ENCODE data around the gene COL15A1.

COL15A1 gene

DNA sequence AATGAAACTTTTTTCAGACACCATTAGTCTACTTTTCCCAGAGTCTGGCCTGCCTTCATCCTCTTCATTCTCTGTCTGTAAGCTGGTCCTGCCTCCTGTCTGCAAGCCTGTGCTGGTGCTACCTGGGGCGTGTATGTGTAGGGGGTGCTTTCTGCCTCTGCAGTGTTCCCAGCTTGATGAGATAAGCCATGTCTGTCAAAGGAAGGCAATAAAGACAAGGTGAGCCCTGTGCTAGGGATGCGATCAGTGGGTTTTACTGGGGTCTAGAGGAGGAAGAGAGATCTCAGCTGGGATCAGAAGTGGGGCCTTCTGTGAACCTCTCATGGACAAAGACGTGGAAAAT is 83.2 kb downstream of the COL15A1 start:
- in situ Hi-C loops (cut with MboI; ENCODE audit: low sequenced_read_pairs, unreplicated experiment): no loop called here
- no peak for DNase-seq (ENCODE audit: low spot score)

DNA sequence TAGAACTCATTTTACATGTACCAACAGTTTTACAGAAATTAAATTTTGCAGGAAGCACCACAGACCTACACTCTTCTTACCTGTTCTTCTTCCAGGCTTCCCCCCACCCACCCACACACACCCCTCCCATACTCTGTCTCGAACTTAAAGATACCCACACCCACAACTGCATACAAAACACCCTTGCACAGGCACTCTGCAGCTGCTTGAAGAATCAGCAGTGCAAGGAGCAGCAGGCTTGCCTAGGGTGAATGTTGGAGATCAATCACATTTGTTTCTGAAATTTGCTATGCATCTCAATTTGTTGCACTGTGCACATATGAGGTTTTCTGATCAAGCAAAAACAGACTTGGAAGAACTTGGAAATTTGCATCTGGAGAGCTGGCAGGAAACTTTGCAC is 83.7 kb downstream of the COL15A1 start:
- TF ChIP-seq, protein P1, sequence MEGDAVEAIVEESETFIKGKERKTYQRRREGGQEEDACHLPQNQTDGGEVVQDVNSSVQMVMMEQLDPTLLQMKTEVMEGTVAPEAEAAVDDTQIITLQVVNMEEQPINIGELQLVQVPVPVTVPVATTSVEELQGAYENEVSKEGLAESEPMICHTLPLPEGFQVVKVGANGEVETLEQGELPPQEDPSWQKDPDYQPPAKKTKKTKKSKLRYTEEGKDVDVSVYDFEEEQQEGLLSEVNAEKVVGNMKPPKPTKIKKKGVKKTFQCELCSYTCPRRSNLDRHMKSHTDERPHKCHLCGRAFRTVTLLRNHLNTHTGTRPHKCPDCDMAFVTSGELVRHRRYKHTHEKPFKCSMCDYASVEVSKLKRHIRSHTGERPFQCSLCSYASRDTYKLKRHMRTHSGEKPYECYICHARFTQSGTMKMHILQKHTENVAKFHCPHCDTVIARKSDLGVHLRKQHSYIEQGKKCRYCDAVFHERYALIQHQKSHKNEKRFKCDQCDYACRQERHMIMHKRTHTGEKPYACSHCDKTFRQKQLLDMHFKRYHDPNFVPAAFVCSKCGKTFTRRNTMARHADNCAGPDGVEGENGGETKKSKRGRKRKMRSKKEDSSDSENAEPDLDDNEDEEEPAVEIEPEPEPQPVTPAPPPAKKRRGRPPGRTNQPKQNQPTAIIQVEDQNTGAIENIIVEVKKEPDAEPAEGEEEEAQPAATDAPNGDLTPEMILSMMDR (IDR thresholded peaks at IDR 0.05; ENCODE audit: borderline replicate concordance, control extremely low read depth, extremely low read depth, insufficient read depth, missing control alignments): no peak
- in situ Hi-C loops (cut with MboI; ENCODE audit: low sequenced_read_pairs, unreplicated experiment): no loop called here
- DNase-seq (ENCODE audit: low spot score): no peak

More for the DNA sequence above, 83.2 kb downstream of the COL15A1 start:
- TF ChIP-seq, protein P1 (IDR thresholded peaks at IDR 0.05; ENCODE audit: borderline replicate concordance, control extremely low read depth, extremely low read depth, insufficient read depth, missing control alignments): no peak

DNA sequence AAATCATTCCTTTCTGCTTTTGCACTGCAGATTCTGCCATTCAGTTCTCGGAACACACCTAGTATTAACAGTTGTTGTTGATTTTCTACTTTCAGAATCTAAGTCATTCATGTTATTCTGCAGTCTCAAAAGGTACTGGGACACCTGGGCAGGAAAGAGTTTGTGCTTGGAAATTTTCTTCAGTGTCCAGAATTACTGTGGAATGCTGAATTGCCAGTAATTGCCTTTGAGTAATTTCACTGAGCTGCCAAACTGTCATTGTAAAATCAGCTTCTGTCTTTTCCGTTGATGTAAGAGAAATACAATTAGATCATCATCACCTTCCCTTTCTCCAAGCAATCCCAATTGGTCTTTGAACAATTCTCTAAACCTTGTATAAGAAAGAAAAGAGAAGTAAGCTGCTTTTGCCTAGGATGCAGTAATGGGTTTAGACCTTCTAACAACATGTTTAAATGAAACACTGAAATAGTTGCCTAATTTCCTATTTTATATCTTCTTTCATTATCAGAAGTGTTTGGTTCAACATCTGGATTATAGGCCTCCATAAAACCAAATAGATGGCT is 85.5 kb downstream of the COL15A1 start:
- TF ChIP-seq, protein P1 (IDR thresholded peaks at IDR 0.05; ENCODE audit: borderline replicate concordance, control extremely low read depth, extremely low read depth, insufficient read depth, missing control alignments): no peak
- DNase-seq (ENCODE audit: low spot score): no peak
- in situ Hi-C loops (cut with MboI; ENCODE audit: low sequenced_read_pairs, unreplicated experiment): no loop called here

DNA sequence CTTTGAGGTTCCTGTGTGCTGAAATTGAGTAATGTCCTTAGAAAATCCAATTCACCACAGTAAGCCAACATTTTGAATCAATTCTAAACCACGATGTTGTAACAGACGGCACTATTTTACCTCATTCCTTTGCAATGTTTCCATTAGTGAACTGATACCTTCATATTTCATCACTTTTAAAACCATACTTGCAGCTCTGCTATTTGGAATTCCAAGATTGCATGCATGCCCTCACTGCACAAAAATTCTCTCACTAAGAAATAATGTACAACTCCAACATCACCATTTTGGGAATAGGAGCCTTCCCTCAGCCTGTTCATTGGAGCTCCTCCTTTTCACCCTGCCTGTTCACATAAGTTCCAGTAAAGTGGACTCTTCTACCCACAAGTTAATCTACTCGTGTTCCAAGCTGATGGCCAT is 86.4 kb downstream of the COL15A1 start:
- in situ Hi-C loops (cut with MboI; ENCODE audit: low sequenced_read_pairs, unreplicated experiment): no loop called here
- TF ChIP-seq, protein P1 (IDR thresholded peaks at IDR 0.05; ENCODE audit: borderline replicate concordance, control extremely low read depth, extremely low read depth, insufficient read depth, missing control alignments): no peak
- no peak for DNase-seq (ENCODE audit: low spot score)

DNA sequence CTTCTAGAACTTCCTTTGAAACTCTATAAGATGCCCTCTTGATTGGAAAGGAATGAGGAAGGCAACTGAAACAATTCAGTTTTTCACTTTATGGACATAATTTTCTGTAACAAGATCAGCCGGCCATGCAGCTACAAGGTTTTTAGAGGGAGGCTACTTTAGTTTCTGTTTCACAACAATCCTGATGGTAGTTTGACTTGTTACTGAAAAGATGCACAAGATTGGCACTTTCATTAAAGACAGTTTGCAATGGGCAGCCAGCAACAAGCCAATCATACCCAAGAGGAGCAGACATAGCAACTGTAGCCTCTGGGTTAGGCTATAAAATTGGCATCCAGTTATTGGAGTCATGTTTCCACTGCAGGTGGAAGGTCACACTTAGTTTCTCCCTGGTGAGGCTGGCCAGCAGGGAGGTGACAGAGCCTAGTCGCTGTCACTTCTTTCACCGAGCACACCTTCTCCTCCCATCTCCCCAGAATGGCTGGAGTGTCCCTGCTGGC is 87.0 kb downstream of the COL15A1 start:
- in situ Hi-C loops (cut with MboI; ENCODE audit: low sequenced_read_pairs, unreplicated experiment): no loop called here
- no peak for DNase-seq (ENCODE audit: low spot score)
- TF ChIP-seq, protein P1 (IDR thresholded peaks at IDR 0.05; ENCODE audit: borderline replicate concordance, control extremely low read depth, extremely low read depth, insufficient read depth, missing control alignments): no peak

DNA sequence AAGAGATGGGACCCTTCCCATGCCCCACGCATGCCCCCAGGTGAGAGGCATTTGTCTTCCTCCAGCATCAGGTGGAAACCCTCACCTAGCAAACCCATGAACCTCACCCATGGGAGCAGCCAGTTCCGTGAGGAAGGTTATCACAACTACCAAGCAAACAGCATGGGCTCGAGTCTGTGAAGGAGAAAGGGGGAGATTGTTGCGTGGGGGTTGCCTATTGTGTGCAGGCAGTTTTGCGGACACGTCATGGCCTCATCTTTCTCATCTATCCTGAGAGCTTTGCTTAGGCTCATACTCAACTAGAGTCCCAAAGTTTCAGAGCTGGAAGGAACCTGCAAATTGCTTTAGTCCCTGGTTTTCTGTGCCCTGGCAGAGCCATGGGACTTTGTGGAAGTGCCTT is 87.6 kb downstream of the COL15A1 start:
- no peak for DNase-seq (ENCODE audit: low spot score)
- in situ Hi-C loops (cut with MboI; ENCODE audit: low sequenced_read_pairs, unreplicated experiment): no loop called here
- TF ChIP-seq, protein P1 (IDR thresholded peaks at IDR 0.05; ENCODE audit: borderline replicate concordance, control extremely low read depth, extremely low read depth, insufficient read depth, missing control alignments): no peak

Measured in GM13976 (cell line).